Chondrocyte (in vitro differentiated cells): ENCODE results near the gene FAR2. TPM values are rescaled to one million over a fixed set of nuclear protein-coding genes. Genes with fewer than 3 reads are reported as not detected.
A peak's percentile ranks its signal among the peaks of the same experiment; 100 is the strongest.

Experiments
- DNase-seq: peaks from one replicate; pipeline ENCODE4 v3.0.0; 2021; ENCODE audit warnings: mixed read lengths, low spot score
- H3K27ac Mint-ChIP-seq: one replicate; pipeline ENCODE4 v1.8.0; 2021; ENCODE audit warnings: mild to moderate bottlenecking, moderate library complexity, mixed read lengths; ENCODE audit not compliant: unreplicated experiment
- H3K27me3 Mint-ChIP-seq: 2 replicates; pipeline ENCODE4 v1.8.0; 2021; ENCODE audit warnings: low read depth, mixed read lengths
- H3K36me3 Mint-ChIP-seq: 2 replicates; pipeline ENCODE4 v1.8.0; 2021; ENCODE audit warnings: low read depth, mixed read lengths
- H3K4me1 Mint-ChIP-seq: 2 replicates; pipeline ENCODE4 v1.8.0; 2021; ENCODE audit warnings: low read depth, mild to moderate bottlenecking, mixed read lengths
- H3K4me3 Mint-ChIP-seq: one replicate; pipeline ENCODE4 v1.8.0; 2021; ENCODE audit warnings: mild to moderate bottlenecking, moderate library complexity, mixed read lengths; ENCODE audit not compliant: unreplicated experiment
- H3K9me3 Mint-ChIP-seq: 2 replicates; pipeline ENCODE4 v1.8.0; 2021; ENCODE audit warnings: low read depth, mixed read lengths
- CTCF ChIP-seq: fragments of 200-600 bp; sonication (generic); IDR thresholded peaks from 2 replicates; pipeline ENCODE4 v1.5.0; 2021; ENCODE audit warnings: antibody characterized with exemption, mild to moderate bottlenecking, moderate library complexity
- total RNA-seq: library from RNA; stranded (reverse); gene quantifications from 3 replicates; pipeline ENCODE4 v1.2.1, GENCODE V29; 2021

FAR2 gene
- total RNA-seq, 1 donor from 2014 or later, result 19.6 TPM

GRCh38 chr12:29155079-29155478 is 6.0 kb downstream of the FAR2 start:
- no peaks in the 10 kb centered on the region for H3K27me3 Mint-ChIP-seq
- H3K27ac Mint-ChIP-seq, result no peak overlapping the region
- no peaks in the 10 kb centered on the region for H3K36me3 Mint-ChIP-seq
- no peaks in the 10 kb centered on the region for H3K9me3 Mint-ChIP-seq
- H3K4me3 Mint-ChIP-seq, result no peak overlapping the region
- no peak for DNase-seq
- peaks cover 34% of the 10 kb centered on the region for H3K4me1 Mint-ChIP-seq
- no peak for TF ChIP-seq CTCF

GRCh38 chr12:29157486-29157946 is 8.4 kb downstream of the FAR2 start:
- H3K36me3 Mint-ChIP-seq, result no peaks in the 10 kb centered on the region
- H3K9me3 Mint-ChIP-seq, result no peaks in the 10 kb centered on the region
- H3K4me1 Mint-ChIP-seq, result peaks cover 31% of the 10 kb centered on the region
- peak overlapping the region; percentile 64 for H3K27ac Mint-ChIP-seq
- no peak for DNase-seq
- TF ChIP-seq CTCF, result no peak
- no peaks in the 10 kb centered on the region for H3K27me3 Mint-ChIP-seq
- peak overlapping the region; percentile 24 for H3K4me3 Mint-ChIP-seq

- Mint-ChIP-seq H3K9me3 (no peaks in the 10 kb centered on the region), H3K27ac (no peak overlapping the region), H3K27me3 (no peaks in the 10 kb centered on the region), H3K4me3 (no peak overlapping the region), H3K36me3 (no peaks in the 10 kb centered on the region), H3K4me1 (peaks cover 29% of the 10 kb centered on the region)
- TF ChIP-seq CTCF, result no peak
- DNase-seq, result no peak
Measured at GRCh38 chr12:29158115-29158763, 9.2 kb downstream of the FAR2 start.

GRCh38 chr12:29159661-29160060 is 10.6 kb downstream of the FAR2 start:
- peaks cover 25% of the 10 kb centered on the region for H3K4me1 Mint-ChIP-seq
- H3K36me3 Mint-ChIP-seq, result no peaks in the 10 kb centered on the region
- no peaks in the 10 kb centered on the region for H3K9me3 Mint-ChIP-seq
- H3K4me3 Mint-ChIP-seq, result no peak overlapping the region
- no peak for DNase-seq
- H3K27me3 Mint-ChIP-seq, result no peaks in the 10 kb centered on the region
- TF ChIP-seq CTCF, result no peak
- no peak overlapping the region for H3K27ac Mint-ChIP-seq

- H3K27me3 Mint-ChIP-seq, result no peaks in the 10 kb centered on the region
- peaks cover 28% of the 10 kb centered on the region for H3K4me1 Mint-ChIP-seq
- H3K36me3 Mint-ChIP-seq, result no peaks in the 10 kb centered on the region
- TF ChIP-seq CTCF, result no peak
- H3K4me3 Mint-ChIP-seq, result no peak overlapping the region
- H3K9me3 Mint-ChIP-seq, result no peaks in the 10 kb centered on the region
- no peak for DNase-seq
- H3K27ac Mint-ChIP-seq, result no peak overlapping the region
Measured at GRCh38 chr12:29160230-29160629, 11.2 kb downstream of the FAR2 start.
